ENCODE data around the gene GRAMD4.

GRCh38 chr22:46578824-46579561 is 41.2 kb upstream of the GRAMD4 start:
- TF ChIP-seq EZH2phosphoT487 (IDR thresholded peaks at IDR 0.05; ENCODE audit: insufficient read depth, low read depth) (no peak), EZH2 (IDR thresholded peaks at IDR 0.05; ENCODE audit: insufficient read depth, poor library complexity, severe bottlenecking) (no peak)
